ENCODE measurements around the gene RFX8.

DNA sequence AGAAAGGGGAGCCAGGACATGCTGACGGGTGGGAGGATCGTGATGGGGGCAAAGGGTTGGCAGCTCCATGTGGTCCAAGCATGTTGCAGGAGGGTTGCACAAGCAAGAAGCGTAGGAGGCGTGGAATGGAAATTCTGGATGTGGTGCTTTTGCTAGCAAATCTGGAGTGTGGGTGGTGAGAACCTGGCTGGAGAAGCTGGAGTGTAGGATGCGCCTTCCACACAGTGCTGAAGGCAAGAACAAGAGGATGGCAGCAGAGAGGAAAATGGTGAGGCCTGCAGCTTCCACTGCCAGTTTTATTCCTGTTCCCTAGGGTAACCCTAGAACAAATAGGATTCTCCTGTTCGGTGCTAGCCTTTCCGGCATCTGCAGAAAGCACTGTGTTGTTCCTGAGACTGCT, 110.0 kb downstream of the RFX8 start:
- TF ChIP-seq, protein P1, sequence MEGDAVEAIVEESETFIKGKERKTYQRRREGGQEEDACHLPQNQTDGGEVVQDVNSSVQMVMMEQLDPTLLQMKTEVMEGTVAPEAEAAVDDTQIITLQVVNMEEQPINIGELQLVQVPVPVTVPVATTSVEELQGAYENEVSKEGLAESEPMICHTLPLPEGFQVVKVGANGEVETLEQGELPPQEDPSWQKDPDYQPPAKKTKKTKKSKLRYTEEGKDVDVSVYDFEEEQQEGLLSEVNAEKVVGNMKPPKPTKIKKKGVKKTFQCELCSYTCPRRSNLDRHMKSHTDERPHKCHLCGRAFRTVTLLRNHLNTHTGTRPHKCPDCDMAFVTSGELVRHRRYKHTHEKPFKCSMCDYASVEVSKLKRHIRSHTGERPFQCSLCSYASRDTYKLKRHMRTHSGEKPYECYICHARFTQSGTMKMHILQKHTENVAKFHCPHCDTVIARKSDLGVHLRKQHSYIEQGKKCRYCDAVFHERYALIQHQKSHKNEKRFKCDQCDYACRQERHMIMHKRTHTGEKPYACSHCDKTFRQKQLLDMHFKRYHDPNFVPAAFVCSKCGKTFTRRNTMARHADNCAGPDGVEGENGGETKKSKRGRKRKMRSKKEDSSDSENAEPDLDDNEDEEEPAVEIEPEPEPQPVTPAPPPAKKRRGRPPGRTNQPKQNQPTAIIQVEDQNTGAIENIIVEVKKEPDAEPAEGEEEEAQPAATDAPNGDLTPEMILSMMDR (IDR thresholded peaks at IDR 0.05; ENCODE audit: low read depth, low read length, poor library complexity, severe bottlenecking), result no peak
- TF ChIP-seq EZH2phosphoT487 (IDR thresholded peaks at IDR 0.05; ENCODE audit: borderline replicate concordance, low read length), result no peak

Measured in DOHH2 (cell line).